Prostate gland (tissue), 2 donors: ENCODE data around the gene TMEM229B. TPM values are rescaled to one million over a fixed set of nuclear protein-coding genes. Genes with fewer than 3 reads are reported as not detected.

Experiments used
- DNase-seq: peaks from one replicate; pipeline ENCODE4 v3.0.0-alpha.2; 2019; ENCODE audit warnings: low spot score
- H3K27ac ChIP-seq, 2 donors: fragments of 200-600 bp; sonication (generic); 2 replicates each; pipeline ENCODE4 v1.5.1; 2017 to 2019
- H3K27me3 ChIP-seq: fragments of 200-600 bp; sonication (generic); replicated peaks from 2 replicates; pipeline ENCODE4 v1.5.1; 2019; ENCODE audit not compliant: insufficient read depth
- H3K36me3 ChIP-seq, 2 donors: fragments of 200-600 bp; sonication (generic); 1 replicate in 1 of 2; 2 replicates in 1 of 2; pipeline versions ENCODE4 v1.5.1 to v1.8.1; 2017 to 2019
- H3K4me1 ChIP-seq: fragments of 200-600 bp; sonication (generic); replicated peaks from 2 replicates; pipeline ENCODE4 v1.5.1; 2019
- H3K4me3 ChIP-seq, 2 donors: fragments of 200-600 bp; sonication (generic); 2 replicates each; pipeline ENCODE4 v1.5.1; 2017 to 2019
- H3K9me3 ChIP-seq: fragments of 200-600 bp; sonication (generic); 2 replicates; pipeline ENCODE4 v1.5.1; 2017
- POLR2A ChIP-seq: fragments of 450-650 bp; IDR thresholded peaks from one replicate; pipeline ENCODE4 v1.6.1; 2016; ENCODE audit warnings: antibody characterized with exemption, mild to moderate bottlenecking
- POLR2AphosphoS5 ChIP-seq: sonication (generic); formaldehyde crosslinking; IDR thresholded peaks from one replicate; pipeline ENCODE4 v1.6.1; 2017; ENCODE audit warnings: antibody characterized with exemption
- WGBS: methylation state at CpG from one replicate; pipeline ENCODE4 v1.1.5; 2018; 5-methylcytosine and 5-hydroxymethylcytosine counted together
- intact Hi-C: fragments of 100-400 bp; cut with DNase I; formaldehyde crosslinking; loops from one replicate; pipeline ENCODE4 v1.14.2; 2022
- total RNA-seq, 2 donors: library from RNA; depleted of rRNA; stranded (reverse); fragments of >200 nt; gene quantifications; one replicate each; pipeline ENCODE4 v1.1.0, GENCODE V29; 2016
- TF ChIP-seq, protein P1 (sequence below), 4 experiments: fragments of 200-600 bp in 2 of 4; fragments of 450-650 bp in 2 of 4; sonication (generic) in 2 of 4; IDR thresholded peaks; 1 replicate in 3 of 4; 2 replicates in 1 of 4; pipeline ENCODE4 v1.5.1; 2016 to 2019; ENCODE audit warnings: antibody characterized with exemption in 4 of 4, mild to moderate bottlenecking in 2 of 4, moderate library complexity in 2 of 4

Gene TMEM229B
- total RNA-seq, 2 donors from 2014 or later = 5.7 to 85.4 TPM

DNA sequence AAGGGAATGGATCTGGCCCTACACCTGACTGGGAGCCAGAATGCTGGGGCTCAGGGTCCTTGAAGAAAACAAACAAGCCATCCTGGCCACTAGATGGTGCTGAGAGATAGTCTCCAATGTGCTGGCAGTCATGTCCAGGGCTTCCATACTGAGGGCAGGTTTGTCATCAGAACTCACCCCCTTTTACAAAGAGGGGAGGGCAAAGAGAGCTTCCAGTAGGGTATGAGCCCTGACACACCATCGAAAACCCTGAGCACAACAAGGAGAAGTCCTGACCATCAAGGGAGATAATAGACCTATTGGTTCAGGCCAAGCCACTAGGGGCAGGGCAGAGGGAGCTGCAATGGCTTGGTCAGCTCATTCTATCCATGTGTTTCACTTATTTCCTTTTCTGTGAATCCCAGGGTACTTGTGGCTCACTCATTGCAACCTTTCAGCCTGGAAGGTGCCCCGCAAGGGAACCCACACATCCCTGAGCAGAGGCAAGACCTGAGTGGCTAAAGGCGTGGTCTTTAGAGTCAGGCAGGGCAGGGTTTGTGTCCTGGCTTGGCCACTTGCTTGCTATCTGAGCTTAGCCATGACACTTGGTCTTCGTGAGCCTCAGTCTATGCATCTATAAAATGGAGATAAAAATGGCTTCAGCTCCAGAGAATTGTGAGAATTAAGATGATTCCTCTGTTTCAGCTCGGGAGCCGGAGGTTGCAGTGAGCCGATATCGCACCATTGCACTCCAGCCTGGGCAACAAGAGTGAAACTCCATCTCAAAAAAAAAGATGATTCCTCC, 38.3 kb upstream of the TMEM229B start:
- Histone ChIP-seq H3K36me3 (no peaks in the 10 kb centered on the region), H3K27ac (no peak overlapping the region), H3K4me3 (no peak overlapping the region), H3K27me3 (no peaks in the 10 kb centered on the region), H3K4me1 (peaks cover 5% of the 10 kb centered on the region), H3K9me3 (no peaks in the 10 kb centered on the region)
- TF ChIP-seq, protein P1, sequence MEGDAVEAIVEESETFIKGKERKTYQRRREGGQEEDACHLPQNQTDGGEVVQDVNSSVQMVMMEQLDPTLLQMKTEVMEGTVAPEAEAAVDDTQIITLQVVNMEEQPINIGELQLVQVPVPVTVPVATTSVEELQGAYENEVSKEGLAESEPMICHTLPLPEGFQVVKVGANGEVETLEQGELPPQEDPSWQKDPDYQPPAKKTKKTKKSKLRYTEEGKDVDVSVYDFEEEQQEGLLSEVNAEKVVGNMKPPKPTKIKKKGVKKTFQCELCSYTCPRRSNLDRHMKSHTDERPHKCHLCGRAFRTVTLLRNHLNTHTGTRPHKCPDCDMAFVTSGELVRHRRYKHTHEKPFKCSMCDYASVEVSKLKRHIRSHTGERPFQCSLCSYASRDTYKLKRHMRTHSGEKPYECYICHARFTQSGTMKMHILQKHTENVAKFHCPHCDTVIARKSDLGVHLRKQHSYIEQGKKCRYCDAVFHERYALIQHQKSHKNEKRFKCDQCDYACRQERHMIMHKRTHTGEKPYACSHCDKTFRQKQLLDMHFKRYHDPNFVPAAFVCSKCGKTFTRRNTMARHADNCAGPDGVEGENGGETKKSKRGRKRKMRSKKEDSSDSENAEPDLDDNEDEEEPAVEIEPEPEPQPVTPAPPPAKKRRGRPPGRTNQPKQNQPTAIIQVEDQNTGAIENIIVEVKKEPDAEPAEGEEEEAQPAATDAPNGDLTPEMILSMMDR (IDR thresholded peaks at IDR 0.05) = peak; percentile 26 to 69 (median 62)
- TF ChIP-seq POLR2AphosphoS5 (no peak), POLR2A (no peak)
- peak; percentile 39 for DNase-seq
- 86% methylated on average over 8 of the region's 8 CpGs for WGBS
- intact Hi-C loops = loop anchor here (2.0 kb wide), 1 partner anchor 44 kb away; no protein-coding TSS in a partner anchor

DNA sequence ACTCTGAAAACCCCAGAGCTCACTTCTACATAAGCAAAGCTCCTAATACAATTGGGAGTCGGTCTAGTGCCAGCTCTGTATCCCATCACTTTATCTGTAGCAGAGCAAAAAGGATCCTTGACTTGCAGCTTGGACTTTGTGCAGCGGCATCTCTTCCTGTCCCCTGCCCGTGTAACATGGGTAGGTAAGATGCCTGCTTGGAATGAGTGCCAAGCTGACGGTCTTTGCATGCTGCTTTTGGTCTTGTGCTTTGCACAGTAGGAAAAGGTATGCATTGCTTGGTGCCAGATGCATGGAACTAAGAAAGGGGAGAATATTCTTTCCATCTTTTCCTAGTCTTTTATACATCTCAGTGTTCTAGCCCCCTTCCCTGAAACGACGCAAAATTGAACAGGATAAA, 37.7 kb upstream of the TMEM229B start:
- intact Hi-C loops = loop anchor here (2.0 kb wide), 1 partner anchor 45 kb away; no protein-coding TSS in a partner anchor

DNA sequence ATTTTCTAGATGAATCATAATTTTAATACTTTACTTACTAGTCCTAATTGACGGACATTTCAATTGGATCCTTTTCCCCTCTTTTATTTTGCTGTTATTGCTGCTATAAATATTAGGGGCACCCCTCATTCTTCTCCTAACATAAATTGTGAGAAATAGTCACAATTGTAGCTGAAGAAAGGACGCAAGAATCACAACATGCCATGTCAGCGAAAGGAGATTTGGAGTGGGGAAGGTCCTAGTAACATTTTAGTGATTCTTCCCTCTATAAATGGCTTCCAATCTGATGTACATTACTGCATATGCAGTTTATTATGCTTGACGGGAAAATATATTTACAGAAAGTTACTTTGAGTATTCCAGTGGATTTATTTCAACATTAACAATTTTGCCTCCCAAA, 36.9 kb upstream of the TMEM229B start:
- H3K36me3 ChIP-seq = no peaks in the 10 kb centered on the region
- no peak overlapping the region for H3K4me3 ChIP-seq
- TF ChIP-seq, protein P1 (IDR thresholded peaks at IDR 0.05) = no peak
- TF ChIP-seq POLR2AphosphoS5 = no peak
- TF ChIP-seq POLR2A = no peak
- H3K27ac ChIP-seq = no peak overlapping the region
- no peaks in the 10 kb centered on the region for H3K27me3 ChIP-seq
- intact Hi-C loops = no loop called here
- H3K4me1 ChIP-seq = peaks cover under 1% of the 10 kb centered on the region
- no peak for DNase-seq
- WGBS = 76% methylated on average over 4 of the region's 4 CpGs
- H3K9me3 ChIP-seq = no peaks in the 10 kb centered on the region

More for the DNA sequence above, 37.7 kb upstream of the TMEM229B start:
- H3K27me3 ChIP-seq = no peaks in the 10 kb centered on the region
- no peak for DNase-seq
- H3K27ac ChIP-seq = no peak overlapping the region
- WGBS = 69% methylated on average over 6 of the region's 6 CpGs
- no peaks in the 10 kb centered on the region for H3K9me3 ChIP-seq
- TF ChIP-seq, protein P1 (IDR thresholded peaks at IDR 0.05) = no peak
- TF ChIP-seq POLR2AphosphoS5 (no peak), POLR2A (no peak)
- no peaks in the 10 kb centered on the region for H3K36me3 ChIP-seq
- H3K4me3 ChIP-seq = no peak overlapping the region
- peaks cover 5% of the 10 kb centered on the region for H3K4me1 ChIP-seq

DNA sequence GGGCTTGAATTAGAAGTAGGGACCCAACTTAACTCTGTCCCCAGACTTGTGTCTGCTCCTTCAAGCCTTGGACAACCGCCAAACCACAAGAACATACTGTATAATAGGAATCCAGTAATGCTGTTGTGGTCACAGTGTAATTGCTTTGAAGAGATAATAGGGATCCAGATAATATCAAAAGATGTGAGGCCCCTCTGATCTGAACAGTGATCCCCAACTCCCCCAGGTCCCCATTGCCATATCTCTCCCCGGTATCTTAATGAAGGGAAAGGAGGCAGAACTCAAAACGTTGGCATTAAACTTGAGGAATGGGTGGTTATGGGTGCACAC, 36.1 kb upstream of the TMEM229B start:
- intact Hi-C loops = no loop called here
- Histone ChIP-seq H3K27me3 (no peaks in the 10 kb centered on the region), H3K4me3 (no peak overlapping the region), H3K9me3 (no peaks in the 10 kb centered on the region), H3K4me1 (no peaks in the 10 kb centered on the region), H3K36me3 (no peaks in the 10 kb centered on the region), H3K27ac (no peak overlapping the region)
- 15% methylated on average over 3 of the region's 3 CpGs for WGBS
- DNase-seq = no peak
- TF ChIP-seq POLR2A (no peak), POLR2AphosphoS5 (no peak)
- TF ChIP-seq, protein P1 (IDR thresholded peaks at IDR 0.05) = no peak
